ENCODE measurements around the gene WIPF2. TPM values are rescaled to one million over a fixed set of nuclear protein-coding genes. Genes with fewer than 3 reads are reported as not detected.
A peak's percentile ranks its signal among the peaks of the same experiment; 100 is the strongest.

Gene WIPF2
- total RNA-seq, 2 donors from 2014 or later: 5.0 to 8.5 TPM

- Histone ChIP-seq H3K9me3 (no peaks in the 10 kb centered on the region), H3K27ac (peak overlapping the region; percentile 96 to 98), H3K4me1 (peaks cover 0 to 94% of the 10 kb centered on the region in 2 donors), H3K27me3 (no peaks in the 10 kb centered on the region), H3K4me3 (peak overlapping the region; percentile 92 to 97), H3K36me3 (no peaks in the 10 kb centered on the region)
- peak; percentile 99 for DNase-seq (ENCODE audit: low spot score)
- TF ChIP-seq CTCF (IDR thresholded peaks at IDR 0.05): no peak
Observed at GRCh38 chr17:40317880-40318829, 99.1 kb downstream of the WIPF2 start.

- Histone ChIP-seq H3K36me3 (no peaks in the 10 kb centered on the region), H3K27me3 (no peaks in the 10 kb centered on the region), H3K4me1 (peaks cover 0 to 94% of the 10 kb centered on the region in 2 donors), H3K4me3 (peak overlapping the region; percentile 92 to 97), H3K27ac (peak overlapping the region; percentile 96 to 98), H3K9me3 (no peaks in the 10 kb centered on the region)
- DNase-seq (ENCODE audit: low spot score): no peak
- TF ChIP-seq CTCF (IDR thresholded peaks at IDR 0.05): peak in 1 of 2 donors; percentile 46
Observed at GRCh38 chr17:40318830-40319391, 99.8 kb downstream of the WIPF2 start.

- peak overlapping the region; percentile 96 to 98 for H3K27ac ChIP-seq
- H3K4me3 ChIP-seq: peak overlapping the region; percentile 92 to 97
- no peaks in the 10 kb centered on the region for H3K27me3 ChIP-seq
- H3K9me3 ChIP-seq: no peaks in the 10 kb centered on the region
- DNase-seq (ENCODE audit: low spot score): no peak
- H3K4me1 ChIP-seq: peaks cover 0 to 94% of the 10 kb centered on the region in 2 donors
- TF ChIP-seq CTCF (IDR thresholded peaks at IDR 0.05): no peak
- no peaks in the 10 kb centered on the region for H3K36me3 ChIP-seq
Observed at GRCh38 chr17:40319651-40320540, 100.8 kb downstream of the WIPF2 start.

GRCh38 chr17:40320756-40321523, 101.8 kb downstream of the WIPF2 start:
- no peaks in the 10 kb centered on the region for H3K9me3 ChIP-seq
- H3K4me3 ChIP-seq: peak overlapping the region; percentile 8 to 52
- no peak for TF ChIP-seq CTCF (IDR thresholded peaks at IDR 0.05)

GRCh38 chr17:40321524-40321929, 102.4 kb downstream of the WIPF2 start:
- Histone ChIP-seq H3K27ac (peak overlapping the region; percentile 96 to 98), H3K27me3 (no peaks in the 10 kb centered on the region), H3K4me1 (peaks cover 0 to 94% of the 10 kb centered on the region in 2 donors), H3K9me3 (no peaks in the 10 kb centered on the region), H3K36me3 (no peaks in the 10 kb centered on the region), H3K4me3 (peak overlapping the region; percentile 48 to 52)
- DNase-seq (ENCODE audit: low spot score): no peak
- TF ChIP-seq CTCF (IDR thresholded peaks at IDR 0.05): no peak

More at GRCh38 chr17:40320756-40321523, 101.8 kb downstream of the WIPF2 start:
- DNase-seq (ENCODE audit: low spot score): peak; percentile 91
- Histone ChIP-seq H3K4me1 (peaks cover 0 to 94% of the 10 kb centered on the region in 2 donors), H3K27ac (peak overlapping the region; percentile 96 to 98), H3K27me3 (no peaks in the 10 kb centered on the region), H3K36me3 (no peaks in the 10 kb centered on the region)
